Endothelial cell (in vitro differentiated cells): ENCODE measurements around the gene SLC17A2. TPM values are rescaled to one million over a fixed set of nuclear protein-coding genes. Genes with fewer than 3 reads are reported as not detected.

Experiments
- DNase-seq: peaks from one replicate; pipeline ENCODE4 v3.0.0; 2021; ENCODE audit warnings: low spot score
- H3K27ac Mint-ChIP-seq: one replicate; pipeline ENCODE4 v1.8.0; 2021; ENCODE audit warnings: mixed read lengths, inconsistent platforms; ENCODE audit not compliant: unreplicated experiment
- H3K27me3 Mint-ChIP-seq: one replicate; pipeline ENCODE4 v1.8.0; 2021; ENCODE audit warnings: mild to moderate bottlenecking, moderate library complexity, mixed read lengths, inconsistent platforms; ENCODE audit not compliant: unreplicated experiment
- H3K36me3 Mint-ChIP-seq: one replicate; pipeline ENCODE4 v1.8.0; 2021; ENCODE audit warnings: mild to moderate bottlenecking, low read depth, mixed read lengths, inconsistent platforms; ENCODE audit not compliant: unreplicated experiment
- H3K4me1 Mint-ChIP-seq: one replicate; pipeline ENCODE4 v1.8.0; 2021; ENCODE audit warnings: mild to moderate bottlenecking, mixed read lengths, inconsistent platforms; ENCODE audit not compliant: unreplicated experiment
- H3K4me3 Mint-ChIP-seq: one replicate; pipeline ENCODE4 v1.8.0; 2021; ENCODE audit warnings: mild to moderate bottlenecking, mixed read lengths, inconsistent platforms; ENCODE audit not compliant: unreplicated experiment
- H3K9me3 Mint-ChIP-seq: one replicate; pipeline ENCODE4 v1.8.0; 2021; ENCODE audit warnings: mixed read lengths, inconsistent platforms; ENCODE audit not compliant: unreplicated experiment
- total RNA-seq: library from RNA; stranded (reverse); fragmentation: NEBNext Ultra II Directional; extraction: Animal tissue kit (Norgen Biotek cat#: 25700); gene quantifications from one replicate; pipeline ENCODE4 v1.2.1, GENCODE V29; 2021; ENCODE audit not compliant: unreplicated experiment
- TF ChIP-seq, protein P1 (sequence below): fragments of 200-600 bp; sonication (generic); IDR thresholded peaks from one replicate; pipeline ENCODE4 v1.5.0; 2021; ENCODE audit warnings: antibody characterized with exemption; ENCODE audit not compliant: unreplicated experiment

Gene SLC17A2
- total RNA-seq, 1 donor from 2014 or later: not detected

DNA sequence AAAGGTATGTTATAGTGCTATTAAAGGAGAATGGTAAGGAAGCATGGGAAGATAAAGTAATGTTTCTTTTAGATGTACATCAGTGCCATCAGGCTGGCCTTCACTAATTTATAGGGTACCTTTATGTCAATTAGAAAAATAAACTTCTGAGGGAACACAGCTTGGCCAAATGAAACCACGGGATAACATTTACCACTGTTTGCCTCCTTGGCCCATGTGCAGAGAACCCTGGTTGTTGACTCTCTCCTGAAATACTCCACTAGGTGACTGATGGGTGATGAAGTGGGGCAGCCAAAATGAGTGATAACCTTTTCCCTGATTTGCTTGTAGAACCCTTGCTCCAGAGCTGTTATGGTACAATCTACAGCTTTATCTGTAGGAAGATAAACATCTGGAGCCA lies 41.6 kb upstream of the SLC17A2 start:
- Mint-ChIP-seq H3K36me3 (peaks cover 18% of the 10 kb centered on the region), H3K9me3 (no peaks in the 10 kb centered on the region), H3K27me3 (no peaks in the 10 kb centered on the region), H3K27ac (peak overlapping the region; percentile 78), H3K4me3 (no peak overlapping the region), H3K4me1 (peaks cover 10% of the 10 kb centered on the region)
- TF ChIP-seq, protein P1, sequence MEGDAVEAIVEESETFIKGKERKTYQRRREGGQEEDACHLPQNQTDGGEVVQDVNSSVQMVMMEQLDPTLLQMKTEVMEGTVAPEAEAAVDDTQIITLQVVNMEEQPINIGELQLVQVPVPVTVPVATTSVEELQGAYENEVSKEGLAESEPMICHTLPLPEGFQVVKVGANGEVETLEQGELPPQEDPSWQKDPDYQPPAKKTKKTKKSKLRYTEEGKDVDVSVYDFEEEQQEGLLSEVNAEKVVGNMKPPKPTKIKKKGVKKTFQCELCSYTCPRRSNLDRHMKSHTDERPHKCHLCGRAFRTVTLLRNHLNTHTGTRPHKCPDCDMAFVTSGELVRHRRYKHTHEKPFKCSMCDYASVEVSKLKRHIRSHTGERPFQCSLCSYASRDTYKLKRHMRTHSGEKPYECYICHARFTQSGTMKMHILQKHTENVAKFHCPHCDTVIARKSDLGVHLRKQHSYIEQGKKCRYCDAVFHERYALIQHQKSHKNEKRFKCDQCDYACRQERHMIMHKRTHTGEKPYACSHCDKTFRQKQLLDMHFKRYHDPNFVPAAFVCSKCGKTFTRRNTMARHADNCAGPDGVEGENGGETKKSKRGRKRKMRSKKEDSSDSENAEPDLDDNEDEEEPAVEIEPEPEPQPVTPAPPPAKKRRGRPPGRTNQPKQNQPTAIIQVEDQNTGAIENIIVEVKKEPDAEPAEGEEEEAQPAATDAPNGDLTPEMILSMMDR: no peak
- no peak for DNase-seq

DNA sequence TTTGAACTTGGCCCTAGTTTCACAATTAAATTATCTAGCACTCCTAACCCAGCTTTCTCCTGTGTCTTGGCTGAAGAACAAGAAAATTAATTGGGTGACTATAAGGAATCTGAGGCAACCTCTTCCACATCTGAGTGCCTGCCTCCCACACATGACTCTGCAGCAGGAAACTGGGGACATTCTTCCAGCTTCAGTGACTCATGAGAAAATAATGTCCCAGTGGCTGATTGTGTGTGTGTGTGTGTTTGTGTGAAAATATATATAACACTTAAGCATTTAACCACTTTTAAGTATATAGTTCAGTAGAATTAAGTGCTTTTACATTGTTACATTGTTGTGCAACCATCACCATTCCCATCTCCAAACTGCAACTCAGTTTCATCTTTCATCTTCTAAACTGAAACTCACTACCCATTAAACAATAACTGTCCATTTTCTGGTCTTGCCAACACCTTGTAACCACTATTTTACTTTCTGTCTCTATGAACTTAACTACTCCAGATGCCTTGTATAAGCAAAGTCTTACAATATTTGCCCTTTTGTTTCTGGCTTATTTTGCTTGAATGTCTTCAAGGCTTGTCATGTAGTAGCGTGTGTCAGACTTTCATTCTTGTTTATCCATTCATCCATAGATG lies 40.8 kb upstream of the SLC17A2 start:
- Mint-ChIP-seq H3K4me3 (no peak overlapping the region), H3K4me1 (peaks cover 10% of the 10 kb centered on the region), H3K27ac (peak overlapping the region; percentile 78), H3K9me3 (no peaks in the 10 kb centered on the region), H3K36me3 (peaks cover 17% of the 10 kb centered on the region), H3K27me3 (no peaks in the 10 kb centered on the region)
- no peak for DNase-seq
- TF ChIP-seq, protein P1: no peak

DNA sequence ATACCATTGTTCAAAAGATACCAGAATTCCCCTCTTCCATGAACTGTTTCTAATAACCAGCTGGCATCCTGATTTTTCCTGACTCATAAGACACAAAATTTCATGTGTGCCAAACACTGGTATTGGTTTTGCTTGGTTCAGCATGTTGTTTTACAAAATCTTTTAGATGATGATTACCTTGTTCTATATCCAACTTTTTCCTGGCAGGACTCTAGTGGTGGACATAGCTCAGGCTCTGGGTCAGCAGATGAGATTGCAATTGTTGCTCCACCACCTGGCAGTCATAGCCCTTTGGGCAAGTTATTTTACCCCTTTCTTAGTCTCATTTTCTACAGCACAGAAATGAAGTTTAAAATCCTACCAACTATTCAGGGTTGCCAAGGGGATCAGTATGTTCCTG lies 38.3 kb upstream of the SLC17A2 start:
- Mint-ChIP-seq H3K9me3 (no peaks in the 10 kb centered on the region), H3K27me3 (peaks cover 1% of the 10 kb centered on the region), H3K4me3 (no peak overlapping the region), H3K4me1 (peaks cover 12% of the 10 kb centered on the region), H3K36me3 (peaks cover 18% of the 10 kb centered on the region), H3K27ac (no peak overlapping the region)
- DNase-seq: no peak
- TF ChIP-seq, protein P1: no peak

DNA sequence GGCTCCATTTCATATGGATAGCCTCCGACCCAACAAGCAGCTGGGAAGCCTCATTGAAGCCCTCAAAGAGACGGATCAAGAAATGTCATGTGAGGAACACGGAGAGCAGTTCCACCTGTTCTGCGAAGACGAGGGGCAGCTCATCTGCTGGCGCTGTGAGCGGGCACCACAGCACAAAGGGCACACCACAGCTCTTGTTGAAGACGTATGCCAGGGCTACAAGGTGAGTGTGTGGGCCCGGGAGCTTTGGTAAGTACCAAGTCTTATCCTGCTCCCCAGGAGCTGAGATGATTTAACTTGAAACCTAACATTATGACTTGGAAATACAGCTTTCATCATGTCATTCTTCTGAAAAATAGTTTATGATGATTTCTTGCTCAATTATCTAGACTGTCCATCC lies 36.2 kb upstream of the SLC17A2 start:
- DNase-seq: no peak
- H3K36me3 Mint-ChIP-seq: peaks cover 17% of the 10 kb centered on the region
- TF ChIP-seq, protein P1: no peak
- peaks cover 27% of the 10 kb centered on the region for H3K4me1 Mint-ChIP-seq
- H3K9me3 Mint-ChIP-seq: no peaks in the 10 kb centered on the region
- H3K27me3 Mint-ChIP-seq: peaks cover 8% of the 10 kb centered on the region
- H3K4me3 Mint-ChIP-seq: no peak overlapping the region
- no peak overlapping the region for H3K27ac Mint-ChIP-seq

DNA sequence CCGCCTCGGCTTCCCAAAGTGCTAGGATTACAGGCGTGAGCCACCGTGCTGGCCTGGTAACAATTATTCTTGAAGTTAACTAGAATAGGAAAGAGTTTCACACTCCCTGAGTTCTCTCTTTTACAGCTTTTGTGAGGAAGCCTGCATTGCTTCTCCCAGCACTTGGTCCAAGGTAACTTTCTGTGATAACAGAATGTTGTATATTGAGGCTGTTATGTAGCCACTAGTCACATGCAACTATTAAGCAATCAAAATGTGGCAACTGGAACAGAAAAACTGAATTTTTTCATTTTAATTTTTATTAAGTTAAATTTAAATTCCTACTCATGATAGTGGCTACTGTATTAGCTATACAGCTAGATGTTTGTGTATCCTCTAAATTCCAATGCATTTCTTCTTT lies 34.6 kb upstream of the SLC17A2 start:
- Mint-ChIP-seq H3K9me3 (no peaks in the 10 kb centered on the region), H3K36me3 (peaks cover 20% of the 10 kb centered on the region), H3K27me3 (peaks cover 8% of the 10 kb centered on the region), H3K27ac (no peak overlapping the region), H3K4me1 (peaks cover 24% of the 10 kb centered on the region), H3K4me3 (no peak overlapping the region)
- TF ChIP-seq, protein P1: no peak
- DNase-seq: no peak
